CD4-positive, alpha-beta T cell treated with Interleukin-21 for 1 hour (primary cell): ENCODE measurements around the gene SLC2A11.
"Not testable (repeated sequence)": the region's sequence is repeated elsewhere in the genome, so short reads cannot be mapped to it uniquely, and the experiment has no call there.

Experiments used
- DNase-seq: peaks from one replicate; pipeline ENCODE4 v3.0.0-alpha.2; 2020

Gene SLC2A11

DNA sequence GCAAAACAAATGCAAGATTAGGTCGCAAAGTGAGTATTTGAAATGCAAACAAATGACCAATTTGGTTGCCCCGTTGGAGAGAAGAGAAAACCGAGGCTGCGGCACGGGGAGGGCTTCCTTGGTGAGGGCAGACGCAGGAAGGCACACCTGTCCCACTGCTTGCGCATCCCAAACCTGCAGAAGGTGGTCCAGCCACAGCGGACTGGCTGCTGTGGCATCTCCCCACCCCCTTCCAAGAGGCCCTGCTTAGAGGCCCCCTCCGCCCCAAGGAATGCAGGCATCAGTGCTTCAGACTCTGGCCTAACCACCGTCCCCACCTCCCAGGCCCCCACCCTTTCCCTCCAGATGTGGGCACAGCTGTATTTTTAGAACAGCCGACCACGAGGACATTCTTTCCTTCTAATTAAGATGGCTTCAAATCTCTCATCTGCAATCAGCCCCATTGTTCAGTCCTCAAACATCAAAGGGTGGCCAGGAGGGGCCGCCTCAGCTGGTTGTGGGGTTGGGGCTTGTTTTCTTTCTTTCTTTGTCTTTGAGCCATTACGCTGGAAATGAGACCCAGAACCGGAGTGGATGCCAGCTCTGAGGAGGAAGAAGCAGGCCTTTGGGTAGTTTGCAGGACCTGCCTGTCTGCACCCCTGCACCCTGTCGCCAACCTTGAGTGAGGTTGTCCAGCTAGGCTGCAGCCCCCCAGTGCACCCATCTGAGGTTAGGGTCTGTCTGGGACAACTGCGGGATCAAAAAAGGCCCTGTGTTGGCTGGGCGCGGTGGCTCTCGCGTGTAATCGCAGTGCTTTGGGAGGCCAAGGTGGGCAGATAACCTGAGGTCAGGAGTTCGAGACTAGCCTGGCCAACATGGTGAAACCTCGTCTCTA, 9.4 kb upstream of the SLC2A11 start:
- DNase-seq: no peak

DNA sequence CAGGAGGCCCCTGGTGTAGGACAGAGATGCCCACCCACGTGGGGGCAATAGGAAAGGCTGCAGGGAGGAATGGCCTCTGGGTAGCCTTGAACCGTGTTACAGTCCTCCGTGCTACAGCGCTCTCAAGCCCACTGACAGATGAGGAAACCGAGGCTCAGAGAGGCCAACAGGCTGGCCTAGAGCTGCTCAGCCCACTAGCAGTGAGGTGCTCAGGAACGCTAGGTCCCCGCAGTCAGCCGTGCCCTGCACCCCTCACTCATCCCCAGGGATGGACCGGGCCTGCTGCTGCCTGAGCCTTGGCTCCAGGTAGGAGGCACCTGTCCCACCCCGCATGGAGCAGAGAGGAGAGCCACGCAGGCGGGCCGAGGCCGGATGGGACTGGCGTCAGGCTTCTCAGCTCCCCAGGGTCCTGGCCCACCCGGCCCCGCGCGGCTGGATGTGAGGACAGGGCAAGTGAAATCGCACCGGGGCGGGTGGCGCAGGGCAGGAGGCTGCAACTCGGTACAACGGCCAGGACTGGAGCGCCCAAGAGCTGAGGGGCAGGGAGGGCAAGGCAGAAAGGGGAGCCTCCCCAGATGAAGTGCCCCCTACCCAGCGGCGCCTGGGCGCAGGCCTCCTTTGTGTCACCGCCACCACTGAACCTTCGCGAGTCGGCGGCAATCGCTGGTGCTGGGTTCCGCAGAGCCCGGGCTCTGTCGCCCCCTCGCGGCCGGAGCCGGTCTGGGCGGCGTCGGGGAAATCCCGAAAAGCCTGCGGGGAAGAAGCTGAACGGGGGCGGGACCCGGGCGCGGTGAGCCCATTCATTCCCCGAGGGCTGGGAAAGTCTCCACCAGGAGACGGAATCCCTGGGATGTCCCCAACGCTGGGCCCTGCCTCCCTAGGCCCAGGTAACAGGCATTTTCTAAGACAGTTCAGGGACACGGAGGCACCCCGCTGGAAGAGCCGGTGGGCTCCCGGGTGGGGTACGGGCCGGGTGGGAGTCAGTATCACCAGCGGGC, 8.4 kb upstream of the SLC2A11 start:
- DNase-seq: peak; percentile 86

DNA sequence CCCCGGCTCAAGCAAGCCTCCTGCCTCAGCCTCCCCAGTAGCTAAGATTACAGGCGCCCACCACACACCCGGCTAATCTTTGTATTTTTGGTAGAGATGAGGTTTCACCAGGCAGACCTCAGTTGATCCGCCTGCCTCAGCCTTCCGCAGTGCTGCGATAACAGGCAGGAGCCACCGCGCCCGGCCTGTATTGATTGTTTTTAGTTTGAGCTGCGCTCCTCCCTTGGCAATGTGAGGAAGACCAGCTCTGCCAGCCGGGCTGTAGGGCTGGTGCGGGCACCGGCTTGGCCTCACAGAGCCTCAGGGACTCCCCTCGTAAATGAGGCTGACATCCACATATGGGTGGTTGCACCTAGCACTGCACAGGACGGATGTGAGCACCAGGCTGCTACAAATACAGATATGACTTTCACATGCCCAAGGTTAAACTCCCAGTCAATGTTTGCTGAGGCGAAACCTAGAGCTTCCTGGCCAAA, 7.5 kb upstream of the SLC2A11 start:
- DNase-seq: no peak

DNA sequence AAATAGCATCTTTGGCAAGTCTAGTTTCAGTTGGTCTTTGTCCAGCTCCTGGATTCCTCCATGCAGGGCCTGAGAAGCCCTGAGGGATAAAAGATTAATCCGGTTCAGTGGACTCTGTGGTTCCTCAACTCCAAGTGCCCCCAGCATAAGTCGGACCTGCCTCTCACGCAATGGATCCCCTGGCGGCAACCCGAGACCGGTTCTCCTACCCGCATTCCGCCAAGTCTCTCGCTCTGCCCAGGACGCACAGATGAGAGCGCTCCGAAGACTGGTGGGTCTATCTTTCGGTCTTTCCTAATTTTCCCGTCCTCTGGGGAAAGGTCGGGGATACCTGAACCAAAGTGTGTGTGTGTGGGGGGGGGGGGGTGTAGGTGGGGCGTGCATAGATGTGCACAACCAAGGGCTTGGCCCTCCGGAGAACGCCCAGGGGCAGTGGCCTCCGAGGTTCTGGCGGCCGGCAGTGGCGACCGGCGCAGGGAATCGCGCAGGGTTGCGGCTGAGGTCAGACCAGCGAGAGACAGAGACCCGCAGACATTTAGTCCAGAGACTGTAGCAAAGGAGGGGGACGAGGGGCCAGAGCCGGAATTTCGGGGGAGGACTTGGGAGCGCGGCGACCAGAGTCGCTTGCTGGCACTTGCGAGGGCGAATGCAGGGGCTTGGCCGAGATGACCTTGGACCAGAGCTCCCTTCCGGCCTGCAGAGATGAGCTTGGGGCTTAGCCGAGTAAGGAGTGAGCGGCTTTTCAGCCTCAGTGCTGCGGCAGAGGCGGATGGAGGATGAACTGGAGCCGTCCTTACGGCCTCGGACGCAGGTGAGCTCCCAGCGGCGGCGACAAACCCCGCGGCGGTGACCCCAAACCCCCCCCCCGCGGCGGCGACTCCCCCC, 712 bp upstream of the SLC2A11 start:
- peak; percentile 11 for DNase-seq

DNA sequence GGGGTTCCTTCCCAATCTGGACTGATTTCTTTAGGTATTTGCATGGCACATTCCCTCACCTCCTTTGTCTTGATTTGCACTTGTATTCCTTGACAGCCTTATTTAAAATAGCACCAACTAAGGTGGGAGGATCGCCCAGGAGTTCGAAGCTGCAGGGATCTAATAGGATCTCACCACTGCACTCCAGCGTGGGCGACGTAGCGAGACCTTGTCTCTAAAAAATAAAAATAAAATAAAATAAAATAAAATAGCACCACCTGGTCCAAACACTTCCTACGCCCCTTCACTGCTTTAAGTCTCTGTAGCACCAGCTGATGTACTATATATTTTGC, 775 bp downstream of the SLC2A11 start:
- no peak for DNase-seq

DNA sequence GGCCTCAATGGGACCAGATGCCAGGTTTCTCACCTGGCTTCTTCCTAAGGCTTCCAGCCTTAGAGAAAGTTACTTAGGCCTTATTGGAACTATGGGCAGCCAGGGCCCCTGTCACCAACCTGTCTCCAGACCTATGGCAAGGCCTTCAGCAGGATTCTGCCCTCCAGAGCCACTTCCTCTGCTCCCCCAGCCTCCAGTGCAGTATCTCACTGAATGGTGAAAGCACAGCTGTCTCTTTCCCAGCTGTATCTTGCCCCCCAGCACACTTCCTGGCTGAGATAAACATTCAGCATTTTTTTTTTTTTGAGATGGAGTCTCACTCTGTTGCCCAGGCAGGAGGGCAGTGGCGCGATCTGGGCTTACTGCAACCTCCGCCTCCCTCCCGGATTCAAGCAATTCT, 1.5 kb downstream of the SLC2A11 start:
- DNase-seq: no peak

DNA sequence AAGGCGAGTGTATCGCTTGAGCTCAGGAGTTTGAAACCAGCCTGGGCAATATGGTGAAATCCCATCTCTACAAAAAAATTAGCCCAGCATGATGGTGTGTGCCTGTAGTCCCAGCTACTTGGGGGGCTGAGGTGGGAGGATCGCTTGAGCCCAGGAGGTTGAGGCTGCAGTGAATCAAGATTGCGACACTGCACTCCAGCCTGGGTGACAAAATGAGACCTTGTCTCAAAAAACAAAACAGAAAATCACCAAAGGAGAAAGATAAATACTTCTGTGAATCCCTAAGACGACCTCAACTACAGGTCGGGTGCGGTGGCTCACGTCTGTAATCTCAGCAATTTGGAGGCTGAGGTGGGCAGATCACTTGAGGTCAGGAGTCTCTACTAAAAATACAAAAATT, 2.5 kb downstream of the SLC2A11 start:
- not testable (repeated sequence) for DNase-seq

DNA sequence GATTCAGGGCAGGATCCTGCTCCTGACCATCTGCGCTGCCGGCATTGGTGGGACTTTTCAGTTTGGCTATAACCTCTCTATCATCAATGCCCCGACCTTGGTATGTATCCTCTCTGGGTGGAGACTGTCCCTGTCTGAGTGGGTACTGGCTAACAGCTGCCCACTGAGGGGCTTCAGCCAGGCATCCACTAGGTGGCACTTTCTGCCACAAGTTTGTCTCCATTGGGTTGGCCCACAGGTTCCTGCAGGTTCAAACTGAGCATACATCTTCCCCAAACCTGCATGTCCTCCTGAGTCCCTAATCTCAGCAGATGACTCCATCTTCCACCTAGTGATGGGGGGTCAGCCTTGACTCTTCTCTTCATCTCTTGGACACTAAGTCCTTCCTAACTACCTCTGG, 4.4 kb downstream of the SLC2A11 start:
- DNase-seq: peak; percentile 38

DNA sequence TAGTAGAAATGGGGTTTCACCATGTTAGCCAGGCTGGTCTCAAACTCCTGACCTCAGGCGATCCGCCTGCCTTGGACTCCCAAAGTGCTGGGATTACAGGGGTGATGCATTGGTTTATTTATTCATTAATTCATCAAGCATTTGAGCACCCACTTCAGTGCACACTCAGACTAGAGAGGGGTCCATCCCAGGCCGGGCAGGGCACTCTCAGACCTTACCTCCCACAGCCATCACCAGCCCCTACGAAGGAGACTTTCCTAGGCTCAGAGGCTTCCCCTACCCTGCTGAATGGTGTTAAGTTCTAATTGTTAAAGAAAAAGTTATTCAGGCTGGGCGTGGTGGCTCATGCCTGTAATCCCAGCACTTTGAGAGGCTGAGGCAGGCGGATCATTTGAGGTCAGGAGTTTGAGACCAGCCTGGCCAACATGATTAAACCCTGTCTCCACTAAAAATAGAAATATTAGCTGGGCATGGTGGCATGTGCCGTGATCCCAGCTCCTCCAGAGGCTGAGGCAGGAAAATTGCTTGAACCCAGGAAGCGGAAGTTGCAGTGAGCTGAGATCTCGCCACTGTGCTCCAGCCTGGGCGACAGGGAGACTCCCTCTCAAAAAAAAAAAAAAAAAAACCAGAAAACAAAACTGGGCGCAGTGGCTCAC, 7.0 kb downstream of the SLC2A11 start:
- DNase-seq: not testable (repeated sequence)

DNA sequence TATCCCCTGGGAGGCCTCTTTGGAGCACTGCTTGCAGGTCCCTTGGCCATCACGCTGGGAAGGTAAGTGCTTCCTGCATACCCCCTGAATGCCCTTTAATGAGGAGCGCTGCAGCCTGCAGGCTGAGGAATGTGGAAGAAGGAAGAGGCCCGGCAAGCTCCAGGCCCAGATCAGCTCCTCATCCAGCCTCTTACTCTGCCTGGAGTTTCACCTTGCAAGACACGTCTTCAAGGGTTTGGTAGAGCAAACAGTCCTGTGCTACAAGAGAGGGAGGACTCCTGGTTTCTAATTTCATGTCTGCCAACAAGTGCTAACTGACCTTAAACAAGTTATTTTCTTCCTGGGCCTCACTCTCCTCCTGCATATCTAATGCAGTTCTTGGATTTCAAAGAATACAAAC, 10.9 kb downstream of the SLC2A11 start:
- DNase-seq: no peak

DNA sequence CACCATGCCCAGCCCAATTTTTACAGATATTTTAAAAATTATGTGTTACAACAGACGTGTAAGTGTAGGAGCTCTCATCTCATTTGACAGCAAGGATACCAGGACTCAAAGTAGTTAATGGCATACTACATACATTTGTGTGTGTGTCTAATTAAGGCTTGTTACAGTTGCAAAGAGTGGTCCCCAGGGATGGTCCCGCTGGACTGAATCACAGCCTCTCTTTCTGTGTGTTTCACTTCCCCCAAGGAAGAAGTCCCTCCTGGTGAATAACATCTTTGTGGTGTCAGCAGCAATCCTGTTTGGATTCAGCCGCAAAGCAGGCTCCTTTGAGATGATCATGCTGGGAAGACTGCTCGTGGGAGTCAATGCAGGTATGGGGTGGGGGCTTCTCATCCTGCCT, 17.2 kb downstream of the SLC2A11 start:
- DNase-seq: no peak

DNA sequence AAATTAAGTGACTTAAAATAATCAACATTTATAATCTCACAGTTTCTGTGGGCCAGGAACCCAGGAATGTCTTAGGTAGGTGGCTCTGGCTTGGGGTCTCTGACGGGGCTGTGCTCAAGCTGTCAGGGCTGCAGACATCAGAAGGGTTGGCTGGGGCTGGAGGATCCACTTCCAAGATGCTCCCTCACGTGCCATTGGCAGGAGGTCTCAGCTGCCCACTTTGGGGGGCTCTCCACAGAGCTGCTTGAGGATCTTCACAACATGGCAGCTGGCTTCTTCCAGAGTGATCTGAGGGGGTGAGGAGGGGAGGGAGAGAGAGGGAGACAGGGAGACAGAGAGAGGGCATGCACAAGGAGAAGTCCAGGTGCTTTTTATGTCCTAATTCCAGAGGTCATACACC, 18.1 kb downstream of the SLC2A11 start:
- no peak for DNase-seq

DNA sequence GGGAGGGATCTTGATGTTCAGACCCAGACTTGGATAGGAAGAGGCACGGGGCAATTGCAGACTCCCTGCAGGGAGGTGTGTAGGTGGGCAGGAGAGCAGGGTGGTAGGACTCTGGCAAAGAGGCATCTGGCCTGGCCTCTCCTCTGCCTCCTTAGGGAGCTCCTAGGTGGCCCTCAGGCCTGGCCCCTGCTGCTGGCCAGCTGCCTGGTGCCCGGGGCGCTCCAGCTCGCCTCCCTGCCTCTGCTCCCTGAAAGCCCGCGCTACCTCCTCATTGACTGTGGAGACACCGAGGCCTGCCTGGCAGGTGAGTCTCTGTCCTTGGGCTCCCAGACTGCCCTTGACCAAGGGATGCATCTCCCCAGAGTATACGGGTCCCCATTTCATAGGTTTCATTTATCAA, 19.9 kb downstream of the SLC2A11 start:
- DNase-seq: no peak

DNA sequence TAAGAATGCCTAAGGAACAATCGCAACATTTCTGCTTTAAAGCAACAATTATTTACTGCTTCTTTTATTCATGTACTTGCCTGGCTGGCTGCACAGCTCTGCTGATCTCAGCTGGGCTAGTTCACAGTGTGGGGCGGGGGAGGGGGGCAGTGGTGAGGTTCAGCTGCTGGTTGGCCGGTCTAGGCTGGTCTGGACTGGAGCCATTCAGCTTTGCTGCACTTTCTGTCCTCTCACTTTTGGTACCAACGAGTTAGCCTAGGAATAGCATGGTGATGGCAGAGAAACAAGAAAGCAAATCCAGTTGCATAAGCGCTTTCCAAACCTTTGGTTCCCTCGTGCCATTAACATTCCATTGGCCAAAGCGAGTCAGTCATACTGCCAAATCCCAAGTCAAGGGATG, 20.5 kb downstream of the SLC2A11 start:
- no peak for DNase-seq

DNA sequence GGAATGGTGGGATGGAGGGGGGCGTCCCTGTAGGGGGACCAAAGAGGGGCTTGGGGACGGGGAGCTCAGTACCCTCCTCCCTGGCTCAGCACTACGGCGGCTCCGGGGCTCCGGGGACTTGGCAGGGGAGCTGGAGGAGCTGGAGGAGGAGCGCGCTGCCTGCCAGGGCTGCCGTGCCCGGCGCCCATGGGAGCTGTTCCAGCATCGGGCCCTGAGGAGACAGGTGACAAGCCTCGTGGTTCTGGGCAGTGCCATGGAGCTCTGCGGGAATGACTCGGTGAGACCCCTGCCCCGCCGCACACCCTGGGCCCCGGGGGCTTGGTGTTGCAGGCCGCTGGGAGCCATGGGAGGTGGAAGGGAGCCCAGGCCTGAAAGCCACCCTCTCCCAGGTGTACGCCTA, 24.7 kb downstream of the SLC2A11 start:
- DNase-seq: no peak

DNA sequence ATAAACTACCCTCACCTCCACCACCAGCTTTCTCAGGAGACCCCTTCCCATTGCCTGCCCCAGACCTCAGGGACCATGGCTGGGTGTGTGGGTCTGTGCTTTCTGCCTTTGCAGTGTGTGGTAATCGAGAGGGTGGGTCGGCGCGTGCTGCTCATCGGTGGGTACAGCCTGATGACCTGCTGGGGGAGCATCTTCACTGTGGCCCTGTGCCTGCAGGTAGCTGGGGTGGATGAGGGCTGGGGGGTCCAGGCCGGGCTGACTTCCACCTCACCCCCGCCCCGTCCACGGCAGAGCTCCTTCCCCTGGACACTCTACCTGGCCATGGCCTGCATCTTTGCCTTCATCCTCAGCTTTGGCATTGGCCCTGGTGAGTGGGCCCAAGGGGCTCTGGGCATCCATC, 26.0 kb downstream of the SLC2A11 start:
- no peak for DNase-seq

DNA sequence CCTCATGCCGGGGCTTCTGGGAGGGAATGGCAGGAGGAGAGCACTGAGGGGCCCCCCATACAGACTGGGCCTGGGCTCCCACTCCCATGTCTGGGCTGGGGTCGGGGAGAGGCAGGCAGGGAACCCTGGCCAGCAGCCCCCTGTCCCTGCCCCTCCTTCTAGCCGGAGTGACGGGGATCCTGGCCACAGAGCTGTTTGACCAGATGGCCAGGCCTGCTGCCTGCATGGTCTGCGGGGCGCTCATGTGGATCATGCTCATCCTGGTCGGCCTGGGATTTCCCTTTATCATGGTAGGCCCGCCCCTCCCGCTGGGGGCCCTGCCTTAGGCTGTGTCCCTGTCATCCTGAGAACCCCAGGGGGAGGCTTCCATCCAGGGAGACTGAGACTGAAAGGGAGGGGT, 26.5 kb downstream of the SLC2A11 start:
- DNase-seq: no peak

DNA sequence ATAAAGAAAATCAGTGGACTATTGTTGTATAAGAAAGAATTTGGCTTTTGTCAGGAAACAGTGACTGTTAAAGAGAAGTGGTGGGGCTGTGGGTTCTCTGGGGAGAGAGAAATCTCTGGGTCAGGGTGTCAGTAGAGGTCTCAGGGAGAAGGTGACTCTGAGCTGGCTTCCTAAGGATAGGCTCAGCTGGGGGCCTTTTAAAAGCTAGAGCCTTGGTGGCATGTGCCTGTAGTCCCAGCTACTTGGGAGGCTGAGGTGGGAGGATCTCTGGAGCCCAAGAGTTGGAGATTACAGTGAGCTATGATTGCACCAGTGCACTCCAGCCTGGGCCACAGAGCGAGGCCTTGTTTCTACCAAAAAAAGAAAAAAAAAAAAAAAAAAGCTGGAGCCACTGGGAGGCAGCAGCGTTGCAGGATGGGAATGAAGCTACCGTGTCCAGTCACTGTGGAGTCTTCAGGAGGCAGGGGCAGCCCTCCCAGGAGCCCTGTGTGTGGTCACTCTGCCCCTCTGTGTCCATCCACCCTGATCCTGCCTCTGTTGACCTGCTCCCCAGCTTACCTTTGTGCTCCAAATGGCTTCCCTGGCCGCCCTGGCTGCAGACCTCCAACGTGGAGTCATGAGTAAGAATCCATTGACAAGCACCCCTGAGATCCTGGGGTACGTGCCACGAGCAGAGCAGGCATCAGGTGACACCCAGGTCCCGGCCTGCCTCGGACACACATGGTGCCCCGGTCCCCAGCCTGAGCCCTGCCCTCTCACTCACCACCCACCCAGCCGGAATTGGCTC, 31.1 kb downstream of the SLC2A11 start:
- DNase-seq: no peak

DNA sequence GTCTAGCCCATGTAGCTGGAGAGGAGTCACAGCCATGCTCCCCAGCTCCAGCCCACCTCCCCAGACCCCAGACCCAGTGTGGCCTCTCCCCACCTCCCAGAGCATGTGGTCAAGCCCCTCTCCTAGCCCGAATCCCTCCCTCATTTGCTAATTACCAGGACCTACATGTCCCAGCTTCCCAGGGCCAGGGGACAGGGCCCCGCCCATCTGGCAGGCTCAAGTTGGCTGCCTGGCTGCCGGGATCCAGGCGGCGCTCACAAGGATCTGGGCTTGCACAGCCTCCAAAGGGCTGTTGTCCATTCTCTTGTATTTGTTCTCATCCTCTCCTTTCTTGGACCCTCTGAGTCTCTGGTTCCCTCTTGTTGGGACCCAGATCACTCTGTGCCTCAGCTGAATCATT, 31.9 kb downstream of the SLC2A11 start:
- no peak for DNase-seq

DNA sequence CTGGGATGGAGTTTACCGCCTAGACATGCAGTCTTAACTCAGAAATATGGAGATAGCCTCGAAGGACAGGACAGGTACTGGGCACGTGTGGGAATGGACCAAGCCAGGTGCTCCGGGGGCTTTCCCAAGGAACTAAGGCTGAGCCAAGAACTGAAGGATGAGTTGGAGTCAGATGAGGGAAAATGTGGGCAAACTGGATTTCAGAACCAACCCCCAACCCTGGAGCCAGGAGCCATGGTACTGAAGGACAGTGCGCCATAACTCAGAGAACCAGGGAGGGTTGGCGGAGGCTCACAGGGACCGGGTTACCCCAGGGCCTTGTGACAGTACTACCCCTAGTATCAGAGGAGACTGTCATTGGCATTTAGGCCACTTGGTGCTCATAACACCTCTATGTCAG, 34.1 kb downstream of the SLC2A11 start:
- DNase-seq: no peak

DNA sequence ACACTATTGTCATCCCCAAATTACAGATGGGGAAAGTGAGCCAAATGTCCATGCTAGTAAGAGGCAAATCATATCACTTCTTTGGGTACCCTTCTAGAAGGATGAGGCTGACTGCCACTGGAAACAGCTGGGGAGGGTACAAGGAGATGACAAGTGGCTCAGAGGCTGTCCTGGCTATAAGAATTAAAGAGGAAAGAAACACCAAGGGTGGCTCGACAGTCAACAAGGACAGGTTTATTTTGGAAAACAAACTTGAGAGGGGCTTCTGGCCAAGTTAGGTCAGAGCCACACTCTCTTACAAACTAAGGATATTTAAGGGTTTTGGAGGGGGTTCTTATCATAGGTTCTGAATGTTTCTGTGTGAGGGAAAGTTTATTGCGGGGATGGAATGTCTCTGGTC, 34.5 kb downstream of the SLC2A11 start:
- DNase-seq: no peak
